A673 (cell line): ENCODE measurements around the gene FADD. TPM values are rescaled to one million over a fixed set of nuclear protein-coding genes. Genes with fewer than 3 reads are reported as not detected.

Experiments used
- BruUV-seq: library from RNA; stranded (reverse); fragments of 400-500 nt; replicated peaks from 2 replicates; lab custom pipeline; 2021; lab: Mats Ljungman, UMichigan
- CTCF ChIA-PET: fragments of 300-600 bp; sonication (Branson Sonifier 250); formaldehyde crosslinking; loops from one replicate; lab custom pipeline; 2022; ENCODE audit warnings: antibody characterized with exemption; lab: Charles Lee
- POLR2A ChIA-PET: fragments of 300-600 bp; sonication (Branson Sonifier 250); formaldehyde crosslinking; loops from one replicate; lab custom pipeline; 2022; ENCODE audit warnings: antibody characterized with exemption; ENCODE audit not compliant: low non-redundant PET; lab: Charles Lee
- DNase-seq: peaks from one replicate; pipeline ENCODE4 v3.0.0-alpha.2; 2015; ENCODE audit warnings: low spot score
- H3K27ac ChIP-seq: fragments of 200-600 bp; sonication (generic); 2 replicates; pipeline ENCODE4 v1.5.1; 2016; ENCODE audit warnings: mixed run types, low read depth, mild to moderate bottlenecking, mixed read lengths, antibody characterized with exemption, low read length; ENCODE audit not compliant: poor library complexity, severe bottlenecking
- H3K27me3 ChIP-seq: fragments of 200-600 bp; sonication (generic); replicated peaks from 2 replicates; pipeline ENCODE4 v1.6.1; 2017; ENCODE audit warnings: mixed run types, low read depth, mild to moderate bottlenecking, mixed read lengths, antibody characterized with exemption, low read length; ENCODE audit not compliant: insufficient read depth, poor library complexity
- H3K36me3 ChIP-seq: fragments of 200-600 bp; sonication (generic); 2 replicates; pipeline ENCODE4 v1.6.1; 2016; ENCODE audit warnings: mixed run types, mild to moderate bottlenecking, mixed read lengths, antibody characterized with exemption, low read length; ENCODE audit not compliant: insufficient read depth, poor library complexity, severe bottlenecking
- H3K4me1 ChIP-seq: fragments of 200-600 bp; sonication (generic); 2 replicates; pipeline ENCODE4 v1.6.1; 2017; ENCODE audit warnings: mixed run types, mild to moderate bottlenecking, mixed read lengths, antibody characterized with exemption, low read length; ENCODE audit not compliant: insufficient read depth, poor library complexity, severe bottlenecking
- H3K4me3 ChIP-seq: fragments of 200-600 bp; sonication (generic); 2 replicates; pipeline ENCODE4 v1.5.1; 2016; ENCODE audit warnings: low read depth, mixed run types, mild to moderate bottlenecking, mixed read lengths, low read length; ENCODE audit not compliant: poor library complexity, severe bottlenecking
- H3K9me3 ChIP-seq: fragments of 200-600 bp; sonication (generic); 2 replicates; pipeline ENCODE4 v1.6.1; 2016; ENCODE audit warnings: mixed run types, low read depth, mild to moderate bottlenecking, mixed read lengths, antibody characterized with exemption, low read length; ENCODE audit not compliant: poor library complexity, severe bottlenecking
- EZH2 ChIP-seq: fragments of 200-600 bp; sonication (generic); IDR thresholded peaks from 2 replicates; pipeline ENCODE4 v1.6.1; 2017; ENCODE audit warnings: borderline replicate concordance, low read depth, mild to moderate bottlenecking, mixed read lengths, antibody characterized with exemption, low read length; ENCODE audit not compliant: poor library complexity, severe bottlenecking
- intact Hi-C: fragments of 100-400 bp; cut with micrococcal nuclease; formaldehyde crosslinking; loops from one replicate; pipeline ENCODE4 v1.10.0; 2022; ENCODE audit not compliant: unreplicated experiment
- total RNA-seq: library from RNA; stranded (reverse); gene quantifications from 2 replicates; pipeline ENCODE4 v1.2.3, GENCODE V29; 2021
- TF ChIP-seq, protein P1 (sequence below): fragments of 300-800, 200-600 bp; sonication (generic); conservative IDR thresholded peaks from 2 replicates; pipeline ENCODE4 v1.5.1; 2017; ENCODE audit warnings: low read depth, mild to moderate bottlenecking, antibody characterized with exemption, low read length, moderate library complexity, mixed read lengths

FADD gene
- total RNA-seq, 1 experiment from 2014 or later, result 62.7 TPM

DNA sequence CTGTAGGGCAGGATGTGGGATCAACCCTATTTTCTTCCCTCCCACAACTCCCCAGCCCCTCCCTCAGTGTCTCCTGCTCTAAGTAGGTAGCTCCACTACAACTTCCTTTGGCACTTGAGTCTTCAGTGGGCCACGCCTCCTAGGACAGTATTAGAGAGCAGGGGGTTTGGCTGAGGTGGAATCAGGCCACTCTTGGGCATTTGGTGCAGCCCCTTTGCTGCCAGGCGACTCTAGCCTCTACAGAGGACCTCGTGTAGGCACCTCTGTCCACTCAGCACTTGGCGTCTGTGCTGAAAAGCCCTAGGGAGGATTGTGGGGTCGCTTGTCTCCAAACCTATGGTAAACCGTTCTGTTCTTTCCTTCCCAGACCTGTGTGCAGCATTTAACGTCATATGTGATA is 2.7 kb downstream of the FADD start:
- ChIA-PET CTCF (no interaction called here), POLR2A (no interaction called here)
- no peaks in the 10 kb centered on the region for H3K27me3 ChIP-seq
- H3K36me3 ChIP-seq, result peaks cover 50% of the 10 kb centered on the region
- H3K4me3 ChIP-seq, result no peak overlapping the region
- no peaks in the 10 kb centered on the region for H3K9me3 ChIP-seq
- intact Hi-C loops, result no loop called here
- DNase-seq, result no peak
- no TSS peak for BruUV-seq
- TF ChIP-seq, protein P1, sequence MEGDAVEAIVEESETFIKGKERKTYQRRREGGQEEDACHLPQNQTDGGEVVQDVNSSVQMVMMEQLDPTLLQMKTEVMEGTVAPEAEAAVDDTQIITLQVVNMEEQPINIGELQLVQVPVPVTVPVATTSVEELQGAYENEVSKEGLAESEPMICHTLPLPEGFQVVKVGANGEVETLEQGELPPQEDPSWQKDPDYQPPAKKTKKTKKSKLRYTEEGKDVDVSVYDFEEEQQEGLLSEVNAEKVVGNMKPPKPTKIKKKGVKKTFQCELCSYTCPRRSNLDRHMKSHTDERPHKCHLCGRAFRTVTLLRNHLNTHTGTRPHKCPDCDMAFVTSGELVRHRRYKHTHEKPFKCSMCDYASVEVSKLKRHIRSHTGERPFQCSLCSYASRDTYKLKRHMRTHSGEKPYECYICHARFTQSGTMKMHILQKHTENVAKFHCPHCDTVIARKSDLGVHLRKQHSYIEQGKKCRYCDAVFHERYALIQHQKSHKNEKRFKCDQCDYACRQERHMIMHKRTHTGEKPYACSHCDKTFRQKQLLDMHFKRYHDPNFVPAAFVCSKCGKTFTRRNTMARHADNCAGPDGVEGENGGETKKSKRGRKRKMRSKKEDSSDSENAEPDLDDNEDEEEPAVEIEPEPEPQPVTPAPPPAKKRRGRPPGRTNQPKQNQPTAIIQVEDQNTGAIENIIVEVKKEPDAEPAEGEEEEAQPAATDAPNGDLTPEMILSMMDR, result no peak
- peaks cover 10% of the 10 kb centered on the region for H3K4me1 ChIP-seq
- peak overlapping the region; percentile 93 for H3K27ac ChIP-seq

DNA sequence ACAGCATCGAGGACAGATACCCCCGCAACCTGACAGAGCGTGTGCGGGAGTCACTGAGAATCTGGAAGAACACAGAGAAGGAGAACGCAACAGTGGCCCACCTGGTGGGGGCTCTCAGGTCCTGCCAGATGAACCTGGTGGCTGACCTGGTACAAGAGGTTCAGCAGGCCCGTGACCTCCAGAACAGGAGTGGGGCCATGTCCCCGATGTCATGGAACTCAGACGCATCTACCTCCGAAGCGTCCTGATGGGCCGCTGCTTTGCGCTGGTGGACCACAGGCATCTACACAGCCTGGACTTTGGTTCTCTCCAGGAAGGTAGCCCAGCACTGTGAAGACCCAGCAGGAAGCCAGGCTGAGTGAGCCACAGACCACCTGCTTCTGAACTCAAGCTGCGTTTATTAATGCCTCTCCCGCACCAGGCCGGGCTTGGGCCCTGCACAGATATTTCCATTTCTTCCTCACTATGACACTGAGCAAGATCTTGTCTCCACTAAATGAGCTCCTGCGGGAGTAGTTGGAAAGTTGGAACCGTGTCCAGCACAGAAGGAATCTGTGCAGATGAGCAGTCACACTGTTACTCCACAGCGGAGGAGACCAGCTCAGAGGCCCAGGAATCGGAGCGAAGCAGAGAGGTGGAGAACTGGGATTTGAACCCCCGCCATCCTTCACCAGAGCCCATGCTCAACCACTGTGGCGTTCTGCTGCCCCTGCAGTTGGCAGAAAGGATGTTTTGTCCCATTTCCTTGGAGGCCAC is 3.3 kb downstream of the FADD start:
- Histone ChIP-seq H3K27ac (no peak overlapping the region), H3K4me3 (no peak overlapping the region), H3K27me3 (no peaks in the 10 kb centered on the region), H3K36me3 (peaks cover 50% of the 10 kb centered on the region), H3K9me3 (no peaks in the 10 kb centered on the region), H3K4me1 (peaks cover 10% of the 10 kb centered on the region)
- intact Hi-C loops, result no loop called here
- POLR2A ChIA-PET, result no interaction called here
- CTCF ChIA-PET, result no interaction called here
- no peak for TF ChIP-seq EZH2
- TF ChIP-seq, protein P1, result no peak
- BruUV-seq, result no TSS peak
- no peak for DNase-seq

DNA sequence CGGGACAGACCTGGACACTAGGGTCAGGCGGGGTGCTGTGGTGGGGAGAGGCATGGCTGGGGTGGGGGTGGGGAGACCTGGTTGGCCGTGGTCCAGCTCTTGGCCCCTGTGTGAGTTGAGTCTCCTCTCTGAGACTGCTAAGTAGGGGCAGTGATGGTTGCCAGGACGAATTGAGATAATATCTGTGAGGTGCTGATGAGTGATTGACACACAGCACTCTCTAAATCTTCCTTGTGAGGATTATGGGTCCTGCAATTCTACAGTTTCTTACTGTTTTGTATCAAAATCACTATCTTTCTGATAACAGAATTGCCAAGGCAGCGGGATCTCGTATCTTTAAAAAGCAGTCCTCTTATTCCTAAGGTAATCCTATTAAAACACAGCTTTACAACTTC is 3.9 kb downstream of the FADD start:
- TF ChIP-seq, protein P1, result no peak
- no peak for TF ChIP-seq EZH2
- Histone ChIP-seq H3K27me3 (no peaks in the 10 kb centered on the region), H3K36me3 (peaks cover 50% of the 10 kb centered on the region), H3K4me1 (peaks cover 10% of the 10 kb centered on the region), H3K9me3 (no peaks in the 10 kb centered on the region), H3K27ac (no peak overlapping the region), H3K4me3 (no peak overlapping the region)
- BruUV-seq, result no TSS peak
- ChIA-PET POLR2A (no interaction called here), CTCF (no interaction called here)
- intact Hi-C loops, result no loop called here
- DNase-seq, result no peak
